BJ (cell line): Measurements from ENCODE around the gene ZNF207. TPM values are rescaled to one million over a fixed set of nuclear protein-coding genes. Genes with fewer than 3 reads are reported as not detected.
"Not testable (repeated sequence)": the region's sequence is repeated elsewhere in the genome, so short reads cannot be mapped to it uniquely, and the experiment has no call there.

Source experiments
- CTCF ChIA-PET: fragments of 350-600 bp; formaldehyde crosslinking; extraction: SDS; loops from one replicate; lab custom pipeline; 2021; ENCODE audit warnings: antibody characterized with exemption, inconsistent platforms; lab: Yijun Ruan, JAX
- POLR2A ChIA-PET: fragments of 300-600 bp; sonication (Branson Sonifier 250); formaldehyde crosslinking; extraction: SDS; loops from one replicate; lab custom pipeline; 2021; ENCODE audit warnings: antibody characterized with exemption; lab: Charles Lee
- DNase-seq: peaks from one replicate; pipeline ENCODE4 v3.0.0-alpha.2; 2011; ENCODE audit warnings: low read depth
- H3K27me3 ChIP-seq: 2 replicates; pipeline ENCODE4 v1.6.0; 2011; ENCODE audit warnings: low read length; ENCODE audit not compliant: control insufficient read depth, insufficient read depth
- H3K36me3 ChIP-seq: 2 replicates; pipeline ENCODE4 v1.5.1; 2011; ENCODE audit warnings: low read length; ENCODE audit not compliant: control insufficient read depth, insufficient read depth
- H3K4me3 ChIP-seq: 2 replicates; pipeline ENCODE4 v1.5.1; 2011; ENCODE audit warnings: low read depth, mild to moderate bottlenecking, control low read depth, low read length
- CTCF ChIP-seq: IDR thresholded peaks from 2 replicates; pipeline ENCODE4 v1.5.1; 2011; ENCODE audit warnings: low read depth, mild to moderate bottlenecking, control low read depth, inconsistent platforms, low read length, moderate library complexity; ENCODE audit not compliant: insufficient read depth
- polyA plus RNA-seq: library from polyadenylated mRNA; depleted of rRNA; stranded (reverse); fragments of >200 nt; gene quantifications from 2 replicates; pipeline ENCODE4 v1.2.3, GENCODE V29; 2011

Gene ZNF207
- polyA plus RNA-seq, 1 experiment, result 179 TPM

GRCh38 chr17:32342603-32343325, 7.2 kb upstream of the ZNF207 start:
- POLR2A ChIA-PET, result no interaction called here
- Histone ChIP-seq H3K4me3 (peak overlapping the region; percentile 44), H3K27me3 (no peaks in the 10 kb centered on the region), H3K36me3 (no peaks in the 10 kb centered on the region; the same call in 1 of the 2 replicates)
- TF ChIP-seq CTCF, result no peak
- CTCF ChIA-PET, result interaction anchor here (1.0 kb wide), 1 partner anchor 13 kb away, joined by 3 read pairs; no protein-coding TSS in a partner anchor
- DNase-seq, result no peak

- ChIA-PET CTCF (no interaction called here), POLR2A (no interaction called here)
- no peaks in the 10 kb centered on the region for H3K27me3 ChIP-seq
- no peak for TF ChIP-seq CTCF
- no peaks in the 10 kb centered on the region for H3K36me3 ChIP-seq
- no peak overlapping the region for H3K4me3 ChIP-seq
- no peak for DNase-seq
Measured at GRCh38 chr17:32345951-32346600, 3.9 kb upstream of the ZNF207 start.

GRCh38 chr17:32348483-32348800, 1.5 kb upstream of the ZNF207 start:
- ChIA-PET POLR2A (no interaction called here), CTCF (interaction anchor here (0.9 to 1.2 kb wide), 2 partner anchors 8 to 87 kb away, joined by 3 read pairs; no protein-coding TSS in a partner anchor)
- H3K36me3 ChIP-seq, result peaks cover 3% of the 10 kb centered on the region
- no peak overlapping the region for H3K4me3 ChIP-seq
- H3K27me3 ChIP-seq, result no peaks in the 10 kb centered on the region
- no peak for DNase-seq
- no peak for TF ChIP-seq CTCF

- peak overlapping the region; percentile 87 for H3K4me3 ChIP-seq
- H3K27me3 ChIP-seq, result no peaks in the 10 kb centered on the region
- H3K36me3 ChIP-seq, result peaks cover 5% of the 10 kb centered on the region
- TF ChIP-seq CTCF, result no peak
- ChIA-PET POLR2A (interaction anchor here (0.6 kb wide), 1 partner anchor 18 kb away, joined by 5 read pairs; no protein-coding TSS in a partner anchor), CTCF (interaction anchor here (0.9 kb wide), 1 partner anchor 9 kb away, joined by 3 read pairs; no protein-coding TSS in a partner anchor)
- no peak for DNase-seq
Measured at GRCh38 chr17:32349503-32349853, 479 bp upstream of the ZNF207 start.

GRCh38 chr17:32350666-32351418, 885 bp downstream of the ZNF207 start:
- H3K36me3 ChIP-seq, result peaks cover 6% of the 10 kb centered on the region
- H3K4me3 ChIP-seq, result peak overlapping the region; percentile 87
- no peaks in the 10 kb centered on the region for H3K27me3 ChIP-seq
- no peak for DNase-seq
- no peak for TF ChIP-seq CTCF
- ChIA-PET CTCF (no interaction called here), POLR2A (interaction anchor here (0.6 to 1.0 kb wide), 5 partner anchors 8 to 396 kb away, joined by 3 to 18 read pairs (median 5); no protein-coding TSS in a partner anchor)

- POLR2A ChIA-PET, H3K27me3 ChIP-seq, CTCF ChIA-PET, H3K4me3 ChIP-seq, DNase-seq: not testable (repeated sequence)
- peaks cover 10% of the 10 kb centered on the region for H3K36me3 ChIP-seq
Measured at GRCh38 chr17:32352734-32353133, 2.8 kb downstream of the ZNF207 start.
